Esophagus squamous epithelium (tissue), 5 donors: Measurements from ENCODE around the gene SLC15A5. TPM values are rescaled to one million over a fixed set of nuclear protein-coding genes. Genes with fewer than 3 reads are reported as not detected.

ENCODE experiments used
- DNase-seq: peaks from one replicate; lab custom pipeline; 2025; lab: John Stamatoyannopoulos, UW
- H3K27ac ChIP-seq, 4 donors: fragments of 200-600 bp; sonication (generic); one replicate each; pipeline ENCODE4 v1.5.1; 2016 to 2019; ENCODE audit warnings: mild to moderate bottlenecking in 1 of 4
- H3K27me3 ChIP-seq, 4 donors: fragments of 200-600 bp; sonication (generic); 1 replicate in 3 of 4; 2 replicates in 1 of 4; pipeline versions ENCODE4 v1.5.1 to v1.6.0; 2017 to 2021; ENCODE audit warnings: antibody characterized with exemption in 1 of 4
- H3K36me3 ChIP-seq, 3 donors: fragments of 200-600 bp; sonication (generic); one replicate each; pipeline ENCODE4 v1.5.1; 2016 to 2019
- H3K4me1 ChIP-seq, 3 donors: fragments of 200-600 bp; sonication (generic); one replicate each; pipeline ENCODE4 v1.5.1; 2017 to 2019
- H3K4me3 ChIP-seq, 4 donors: fragments of 200-600 bp; sonication (generic); 1 replicate in 3 of 4; 2 replicates in 1 of 4; pipeline ENCODE4 v1.5.1; 2016 to 2019; ENCODE audit warnings: mild to moderate bottlenecking in 2 of 4, moderate library complexity in 1 of 4
- H3K9me3 ChIP-seq, 3 donors: fragments of 200-600 bp; sonication (generic); one replicate each; pipeline ENCODE4 v1.5.1; 2016 to 2019
- POLR2A ChIP-seq, 4 donors: fragments of 450-650 bp; IDR thresholded peaks; one replicate each; pipeline ENCODE4 v1.6.1; 2017; ENCODE audit warnings: antibody characterized with exemption in 4 of 4, mild to moderate bottlenecking in 4 of 4, moderate library complexity in 3 of 4
- whole genome bisulfite sequencing, 2 donors: methylation state at CpG; one replicate each; pipeline ENCODE4 v1.1.5; 2018; 5-methylcytosine and 5-hydroxymethylcytosine counted together
- intact Hi-C: fragments of 100-400 bp; cut with DNase I; formaldehyde crosslinking; loops from one replicate; pipeline ENCODE4 v1.15.0; 2022
- total RNA-seq, 4 donors: library from RNA; depleted of rRNA; stranded (reverse); fragments of >200 nt; gene quantifications; one replicate each; pipeline ENCODE4 v1.1.0, GENCODE V29; 2016
- TF ChIP-seq, protein P1 (sequence below), 6 experiments: fragments of 450-650 bp in 4 of 6; fragments of 200-600 bp in 2 of 6; sonication (generic) in 2 of 6; IDR thresholded peaks; one replicate each; pipeline ENCODE4 v1.5.1; 2016 to 2019; ENCODE audit warnings: antibody characterized with exemption in 6 of 6, mild to moderate bottlenecking in 4 of 6, moderate library complexity in 4 of 6
- donor health status: DM: yes; HTN: yes; CAD: no.

Gene SLC15A5
- total RNA-seq, 4 donors from 2014 or later: not detected

GRCh38 chr12:16238661-16239060 lies 38.8 kb downstream of the SLC15A5 start:
- Histone ChIP-seq H3K4me1 (no peaks in the 10 kb centered on the region), H3K27ac (no peak overlapping the region), H3K27me3 (no peaks in the 10 kb centered on the region), H3K36me3 (no peaks in the 10 kb centered on the region), H3K4me3 (no peak overlapping the region), H3K9me3 (no peaks in the 10 kb centered on the region)
- 49 to 63% methylated on average over 2 of the region's 2 CpGs for WGBS, 2 donors
- TF ChIP-seq, protein P1, sequence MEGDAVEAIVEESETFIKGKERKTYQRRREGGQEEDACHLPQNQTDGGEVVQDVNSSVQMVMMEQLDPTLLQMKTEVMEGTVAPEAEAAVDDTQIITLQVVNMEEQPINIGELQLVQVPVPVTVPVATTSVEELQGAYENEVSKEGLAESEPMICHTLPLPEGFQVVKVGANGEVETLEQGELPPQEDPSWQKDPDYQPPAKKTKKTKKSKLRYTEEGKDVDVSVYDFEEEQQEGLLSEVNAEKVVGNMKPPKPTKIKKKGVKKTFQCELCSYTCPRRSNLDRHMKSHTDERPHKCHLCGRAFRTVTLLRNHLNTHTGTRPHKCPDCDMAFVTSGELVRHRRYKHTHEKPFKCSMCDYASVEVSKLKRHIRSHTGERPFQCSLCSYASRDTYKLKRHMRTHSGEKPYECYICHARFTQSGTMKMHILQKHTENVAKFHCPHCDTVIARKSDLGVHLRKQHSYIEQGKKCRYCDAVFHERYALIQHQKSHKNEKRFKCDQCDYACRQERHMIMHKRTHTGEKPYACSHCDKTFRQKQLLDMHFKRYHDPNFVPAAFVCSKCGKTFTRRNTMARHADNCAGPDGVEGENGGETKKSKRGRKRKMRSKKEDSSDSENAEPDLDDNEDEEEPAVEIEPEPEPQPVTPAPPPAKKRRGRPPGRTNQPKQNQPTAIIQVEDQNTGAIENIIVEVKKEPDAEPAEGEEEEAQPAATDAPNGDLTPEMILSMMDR (IDR thresholded peaks at IDR 0.05): no peak
- TF ChIP-seq POLR2A (IDR thresholded peaks at IDR 0.05): no peak
- no peak for DNase-seq
- intact Hi-C loops: no loop called here

DNA sequence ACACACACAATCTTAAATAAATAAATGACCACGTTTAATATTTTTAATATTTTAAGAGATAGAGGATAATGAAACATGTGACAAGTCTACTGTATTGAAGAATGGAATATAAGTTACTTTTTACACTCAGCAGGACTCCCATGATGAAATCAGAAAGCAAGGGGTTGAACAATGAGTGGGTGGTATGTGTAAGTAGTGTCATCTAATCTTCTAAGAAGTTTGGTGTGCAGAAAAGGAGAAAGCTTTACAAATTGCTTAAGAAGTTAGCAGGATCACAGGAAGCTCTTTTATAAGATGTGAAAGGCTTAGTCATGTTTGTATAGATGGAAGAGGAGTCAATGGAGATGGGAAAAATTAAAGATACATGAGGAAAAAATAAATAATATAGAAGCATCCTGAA lies 47.8 kb downstream of the SLC15A5 start:
- Histone ChIP-seq H3K4me3 (no peak overlapping the region), H3K4me1 (no peaks in the 10 kb centered on the region), H3K9me3 (peaks cover 0 to 10% (median 0%) of the 10 kb centered on the region in 3 donors), H3K27ac (no peak overlapping the region), H3K27me3 (no peaks in the 10 kb centered on the region), H3K36me3 (no peaks in the 10 kb centered on the region)
- TF ChIP-seq, protein P1 (IDR thresholded peaks at IDR 0.05): no peak
- no peak for TF ChIP-seq POLR2A (IDR thresholded peaks at IDR 0.05)
- intact Hi-C loops: no loop called here
- DNase-seq: no peak
- WGBS, 2 donors: 50 to 67% methylated on average over 1 of the region's 1 CpG

DNA sequence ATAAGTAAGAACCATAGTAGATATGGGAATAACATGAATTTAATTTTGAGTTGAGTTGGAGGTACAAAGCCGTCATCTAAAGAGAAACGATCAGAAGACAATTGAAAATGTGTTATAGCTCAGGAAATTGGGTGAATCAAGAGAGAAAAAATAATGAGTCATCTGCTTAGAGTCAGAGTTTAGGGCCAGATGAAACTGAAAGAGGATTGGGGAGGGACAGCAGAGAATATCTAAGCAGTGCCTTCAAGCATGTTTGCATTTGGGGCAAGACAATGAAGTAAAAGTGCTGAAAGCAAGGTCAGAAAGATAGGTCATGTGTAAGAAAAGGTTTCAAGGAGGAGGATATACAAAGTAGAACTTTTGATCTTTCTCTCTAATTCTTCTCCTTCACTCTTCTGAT lies 49.4 kb downstream of the SLC15A5 start:
- no peaks in the 10 kb centered on the region for H3K36me3 ChIP-seq
- no peaks in the 10 kb centered on the region for H3K4me1 ChIP-seq
- TF ChIP-seq, protein P1 (IDR thresholded peaks at IDR 0.05): no peak
- TF ChIP-seq POLR2A (IDR thresholded peaks at IDR 0.05): no peak
- intact Hi-C loops: no loop called here
- peaks cover 0 to 10% (median 0%) of the 10 kb centered on the region in 3 donors for H3K9me3 ChIP-seq
- no peak for DNase-seq
- H3K27me3 ChIP-seq: no peaks in the 10 kb centered on the region
- WGBS, 2 donors: 43 to 76% methylated on average over 2 of the region's 2 CpGs
- no peak overlapping the region for H3K4me3 ChIP-seq
- H3K27ac ChIP-seq: no peak overlapping the region

- intact Hi-C loops: no loop called here
- DNase-seq: no peak
- Histone ChIP-seq H3K27me3 (no peaks in the 10 kb centered on the region), H3K4me1 (no peaks in the 10 kb centered on the region), H3K4me3 (no peak overlapping the region), H3K36me3 (no peaks in the 10 kb centered on the region), H3K27ac (no peak overlapping the region), H3K9me3 (no peaks in the 10 kb centered on the region)
- WGBS, 2 donors: 72 to 73% methylated on average over 4 of the region's 4 CpGs
- no peak for TF ChIP-seq POLR2A (IDR thresholded peaks at IDR 0.05)
- TF ChIP-seq, protein P1 (IDR thresholded peaks at IDR 0.05): no peak
Observed at GRCh38 chr12:16225692-16226091, 51.8 kb downstream of the SLC15A5 start.

GRCh38 chr12:16224196-16224595 lies 53.3 kb downstream of the SLC15A5 start:
- Histone ChIP-seq H3K27ac (no peak overlapping the region), H3K9me3 (no peaks in the 10 kb centered on the region), H3K4me1 (no peaks in the 10 kb centered on the region), H3K27me3 (no peaks in the 10 kb centered on the region), H3K4me3 (no peak overlapping the region), H3K36me3 (no peaks in the 10 kb centered on the region)
- intact Hi-C loops: no loop called here
- no peak for DNase-seq
- 68 to 79% methylated on average over 3 of the region's 3 CpGs for WGBS, 2 donors
- no peak for TF ChIP-seq POLR2A (IDR thresholded peaks at IDR 0.05)
- TF ChIP-seq, protein P1 (IDR thresholded peaks at IDR 0.05): no peak
